NAMALWA (cell line): ENCODE results near the gene CHMP4B.

Source experiments
- DNase-seq: peaks from one replicate; pipeline ENCODE4 v3.0.0-alpha.2; 2015; ENCODE audit warnings: low spot score

CHMP4B gene

GRCh38 chr20:33900521-33901131, 89.5 kb downstream of the CHMP4B start:
- no peak for DNase-seq

GRCh38 chr20:33901132-33901523, 90.0 kb downstream of the CHMP4B start:
- no peak for DNase-seq

- no peak for DNase-seq
Measured at GRCh38 chr20:33902011-33902410, 90.9 kb downstream of the CHMP4B start.
